Heart left ventricle (tissue), 16 donors: ENCODE measurements around the gene MFAP5. TPM values are rescaled to one million over a fixed set of nuclear protein-coding genes. Genes with fewer than 3 reads are reported as not detected.
"Not testable (repeated sequence)": the region's sequence is repeated elsewhere in the genome, so short reads cannot be mapped to it uniquely, and the experiment has no call there.

Experiments
- ATAC-seq, 4 donors: fragments of 200-7000 bp; cut with Tn5 transposase; one replicate each; pipeline ENCODE4 v1.9.1; 2020 to 2022; ENCODE audit warnings: moderate library complexity in 4 of 4, mild to moderate bottlenecking in 3 of 4, moderate number of reproducible peaks in 1 of 4
- DNase-seq, 5 donors: peaks; one replicate each; pipeline ENCODE4 v3.0.0-alpha.2; 2020
- H3K27ac ChIP-seq, 12 donors: fragments of 200-600 bp; sonication (generic) in 4 of 12; one replicate each; pipeline versions ENCODE4 v1.5.0 to v1.8.0; 2016 to 2022; ENCODE audit warnings: mild to moderate bottlenecking in 2 of 12
- H3K27me3 ChIP-seq, 9 donors: fragments of 200-600 bp; sonication (generic) in 2 of 9; one replicate each; pipeline versions ENCODE4 v1.5.1 to v1.8.0; 2016 to 2022; ENCODE audit warnings: mild to moderate bottlenecking in 3 of 9
- H3K36me3 ChIP-seq, 9 donors: fragments of 200-600 bp; sonication (generic) in 2 of 9; one replicate each; pipeline versions ENCODE4 v1.5.0 to v1.8.0; 2018 to 2022; ENCODE audit warnings: mild to moderate bottlenecking in 2 of 9
- H3K4me1 ChIP-seq, 12 donors: fragments of 200-600 bp; sonication (generic) in 4 of 12; one replicate each; pipeline versions ENCODE4 v1.5.0 to v1.8.0; 2016 to 2022; ENCODE audit warnings: mild to moderate bottlenecking in 3 of 12
- H3K4me3 ChIP-seq, 12 donors: fragments of 200-600 bp; sonication (generic) in 4 of 12; one replicate each; pipeline versions ENCODE4 v1.5.0 to v1.8.0; 2017 to 2022; ENCODE audit warnings: mild to moderate bottlenecking in 9 of 12, moderate library complexity in 4 of 12
- H3K9me3 ChIP-seq, 12 donors: fragments of 200-600 bp; sonication (generic) in 4 of 12; one replicate each; pipeline versions ENCODE4 v1.5.0 to v1.8.0; 2016 to 2022; ENCODE audit warnings: mild to moderate bottlenecking in 1 of 12
- CTCF ChIP-seq, 12 donors: fragments of 200-600 bp; sonication (generic) in 4 of 12; IDR thresholded peaks; one replicate each; pipeline versions ENCODE4 v1.5.0 to v1.8.0; 2018 to 2022; ENCODE audit warnings: antibody characterized with exemption in 12 of 12, mild to moderate bottlenecking in 5 of 12
- POLR2A ChIP-seq, 2 donors: fragments of 450-650 bp; IDR thresholded peaks; one replicate each; pipeline ENCODE4 v1.6.1; 2017; ENCODE audit warnings: antibody characterized with exemption in 2 of 2, mild to moderate bottlenecking in 2 of 2, moderate library complexity in 2 of 2
- WGBS, 4 donors: extraction: QIAGEN DNeasy Blood & Tissue Kit in 2 of 4; methylation state at CpG; one replicate each; pipeline versions ENCODE4 v1.1.5 to v1.1.7; 2013 to 2018; 5-methylcytosine and 5-hydroxymethylcytosine counted together
- intact Hi-C, 10 donors: fragments of 100-400 bp; cut with DNase I; formaldehyde crosslinking; loops; one replicate each; pipeline versions ENCODE4 v1.11.1 to v1.14.2; 2022
- polyA plus RNA-seq, 2 donors: library from polyadenylated mRNA; stranded (reverse); fragments of 200-250 nt; gene quantifications; one replicate each; pipeline ENCODE4 v1.2.3, GENCODE V29; 2013
- total RNA-seq, 9 donors: library from RNA; depleted of rRNA in 2 of 9; stranded (reverse); fragments of >200 nt in 2 of 9; fragmentation: NEBNext Ultra II Directional in 3 of 9; extraction: Animal tissue kit (Norgen Biotek cat#: 25700) in 3 of 9; gene quantifications; one replicate each; pipeline versions ENCODE4 v1.1.0 to v1.2.4, GENCODE V29; 2016 to 2023
- donor health status: ischemic (EF 13 %, LVEDD 7.1; RV severe dilation, severe dysfunction).
- donor health status: healthy with polysubstance abuse.
- donor health status: DM: no; HTN: yes; CAD: no.
- donor health status: DM: no; HTN: no; CAD: no.
- donor health status: ischemic (EF 25% LVEDD 6.9; RV normal size, moderate dysfunction).
- donor health status: ischemic (EF 25% LVEDD 5.7; RV mildly dilated, moderate dysfunction).
- donor health status: healthy.
- donor health status: DM: yes; HTN: yes; CAD: no.
- donor health status: ischemic (EF 35%, LVEDD 5.7; RV mildly dilated, moderate dysfunction).
- donor health status: nonischemic (EF 11% LVEDD 7.7; RV severe dilation, severe dysfunction).
- donor health status: DM: yes; HTN: yes; CAD: no.
- donor health status: PGD.
- donor health status: ischemic (EF 29% LVEDD 5.4; RV normal size, mild dysfunction).
- donor health status: nonischemic (EF 23%, LVEDD 6.1; RV moderate dilation, normal function).

MFAP5 gene
- total and polyA plus RNA-seq, 11 donors = 10.2 to 137 (median 31.5) TPM

GRCh38 chr12:8615206-8615605 is 47.4 kb downstream of the MFAP5 start:
- H3K27me3 ChIP-seq = no peaks in the 10 kb centered on the region
- ATAC-seq (no peak), DNase-seq (no peak)
- intact Hi-C loops = no loop called here
- no peak overlapping the region for H3K27ac ChIP-seq
- no peaks in the 10 kb centered on the region for H3K9me3 ChIP-seq
- no peak for TF ChIP-seq CTCF (IDR thresholded peaks at IDR 0.05)
- no peak for TF ChIP-seq POLR2A (IDR thresholded peaks at IDR 0.05)
- H3K4me3 ChIP-seq = no peak overlapping the region
- H3K4me1 ChIP-seq = peaks cover 0 to 8% (median 0%) of the 10 kb centered on the region in 12 donors
- WGBS, 4 donors = 78 to 81% (median 79%) methylated on average over 6 of the region's 6 CpGs
- H3K36me3 ChIP-seq = no peaks in the 10 kb centered on the region

GRCh38 chr12:8613881-8614280 is 48.7 kb downstream of the MFAP5 start:
- H3K9me3 ChIP-seq, H3K4me3 ChIP-seq, ATAC-seq, DNase-seq, H3K36me3 ChIP-seq, H3K27ac ChIP-seq, H3K27me3 ChIP-seq: not testable (repeated sequence)
- H3K4me1 ChIP-seq = peaks cover 0 to 13% (median 0%) of the 10 kb centered on the region in 12 donors
- intact Hi-C loops = loop anchor here in 1 of 10 donors (5.0 kb wide), 1 partner anchor 67 kb away; no protein-coding TSS in a partner anchor
- WGBS, 4 donors = 92 to 100% (median 93%) methylated on average over 1 of the region's 1 CpG

- no peaks in the 10 kb centered on the region for H3K36me3 ChIP-seq
- H3K27me3 ChIP-seq = no peaks in the 10 kb centered on the region
- H3K4me1 ChIP-seq = peaks cover 0 to 9% (median 0%) of the 10 kb centered on the region in 12 donors
- H3K4me3 ChIP-seq = no peak within 1 kb of the TSS
- H3K27ac ChIP-seq = no peak within 1 kb of the TSS
- intact Hi-C loops = loop anchor here in 1 of 10 donors (5.0 kb wide), 1 partner anchor 65 kb away; no protein-coding TSS in a partner anchor
- no peak for ATAC-seq
- H3K9me3 ChIP-seq = no peaks in the 10 kb centered on the region
- TF ChIP-seq POLR2A (IDR thresholded peaks at IDR 0.05) (no peak), CTCF (IDR thresholded peaks at IDR 0.05) (no peak)
- no peak for DNase-seq
- WGBS, 4 donors = 54 to 70% (median 69%) methylated on average over 2 of the region's 2 CpGs
Observed at GRCh38 chr12:8612629-8613028, 50.0 kb downstream of the MFAP5 start, which contains the start of gene AICDA. Gene AICDA, minus strand, starts transcription at chr12:8612859. Its CDS starts 92 bp downstream, at chr12:8612767.

- ATAC-seq = peak in 1 of 4 donors; percentile 55
- no peak overlapping the region for H3K4me3 ChIP-seq
- no peaks in the 10 kb centered on the region for H3K27me3 ChIP-seq
- H3K36me3 ChIP-seq = no peaks in the 10 kb centered on the region
- 15 to 20% (median 17%) methylated on average over 5 of the region's 5 CpGs for WGBS, 4 donors
- intact Hi-C loops = loop anchor here in 9 of 10 donors (2.0 to 5.0 kb wide), 2 partner anchors 64 to 67 kb away; partner anchors contain the start of gene CLEC4E (in 2 of the 9)
- no peak overlapping the region for H3K27ac ChIP-seq
- peaks cover 0 to 9% (median 0%) of the 10 kb centered on the region in 12 donors for H3K4me1 ChIP-seq
- TF ChIP-seq CTCF (IDR thresholded peaks at IDR 0.05) (peak; percentile 48 to 81 (median 67)), POLR2A (IDR thresholded peaks at IDR 0.05) (no peak)
- DNase-seq = no peak
- no peaks in the 10 kb centered on the region for H3K9me3 ChIP-seq
Observed at GRCh38 chr12:8609061-8609570, 53.5 kb downstream of the MFAP5 start.
